Tibial nerve (tissue), 4 donors: ENCODE results near the gene ALPK3.

Experiments used
- EP300 ChIP-seq, 2 donors: sonication (generic); formaldehyde crosslinking; IDR thresholded peaks; one replicate each; pipeline ENCODE4 v1.6.1; 2017; ENCODE audit warnings: antibody characterized with exemption in 2 of 2, mild to moderate bottlenecking in 1 of 2
- POLR2A ChIP-seq, 2 donors: fragments of 450-650 bp; IDR thresholded peaks; one replicate each; pipeline ENCODE4 v1.6.1; 2017; ENCODE audit warnings: antibody characterized with exemption in 2 of 2, mild to moderate bottlenecking in 2 of 2, moderate library complexity in 2 of 2
- TF ChIP-seq, protein P1 (sequence below), 5 experiments: fragments of 200-600 bp in 3 of 5; fragments of 450-650 bp in 2 of 5; sonication (generic) in 3 of 5; IDR thresholded peaks; one replicate each; pipeline ENCODE4 v1.5.1; 2016 to 2019; ENCODE audit warnings: antibody characterized with exemption in 5 of 5, mild to moderate bottlenecking in 3 of 5, moderate library complexity in 2 of 5

DNA sequence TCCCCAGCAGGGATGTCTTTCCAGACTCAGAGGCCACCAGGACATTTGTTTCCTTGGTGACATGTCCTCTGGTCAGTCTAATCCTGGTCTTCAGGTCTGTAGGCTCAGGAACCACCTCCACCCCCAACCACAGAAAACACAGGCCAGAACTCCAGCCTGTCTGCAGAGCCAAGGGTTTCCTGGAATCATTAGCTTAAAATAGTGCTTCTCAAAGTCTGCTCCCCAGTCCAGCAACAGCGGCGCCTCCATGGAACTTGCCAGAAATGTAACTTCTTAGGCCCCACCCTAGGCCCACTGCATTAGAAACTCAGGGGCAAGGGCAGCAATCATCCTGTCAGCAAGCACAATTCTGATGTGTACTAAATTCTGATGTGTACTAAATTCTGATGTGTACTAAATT lies 87.3 kb downstream of the ALPK3 start:
- TF ChIP-seq, protein P1, sequence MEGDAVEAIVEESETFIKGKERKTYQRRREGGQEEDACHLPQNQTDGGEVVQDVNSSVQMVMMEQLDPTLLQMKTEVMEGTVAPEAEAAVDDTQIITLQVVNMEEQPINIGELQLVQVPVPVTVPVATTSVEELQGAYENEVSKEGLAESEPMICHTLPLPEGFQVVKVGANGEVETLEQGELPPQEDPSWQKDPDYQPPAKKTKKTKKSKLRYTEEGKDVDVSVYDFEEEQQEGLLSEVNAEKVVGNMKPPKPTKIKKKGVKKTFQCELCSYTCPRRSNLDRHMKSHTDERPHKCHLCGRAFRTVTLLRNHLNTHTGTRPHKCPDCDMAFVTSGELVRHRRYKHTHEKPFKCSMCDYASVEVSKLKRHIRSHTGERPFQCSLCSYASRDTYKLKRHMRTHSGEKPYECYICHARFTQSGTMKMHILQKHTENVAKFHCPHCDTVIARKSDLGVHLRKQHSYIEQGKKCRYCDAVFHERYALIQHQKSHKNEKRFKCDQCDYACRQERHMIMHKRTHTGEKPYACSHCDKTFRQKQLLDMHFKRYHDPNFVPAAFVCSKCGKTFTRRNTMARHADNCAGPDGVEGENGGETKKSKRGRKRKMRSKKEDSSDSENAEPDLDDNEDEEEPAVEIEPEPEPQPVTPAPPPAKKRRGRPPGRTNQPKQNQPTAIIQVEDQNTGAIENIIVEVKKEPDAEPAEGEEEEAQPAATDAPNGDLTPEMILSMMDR (IDR thresholded peaks at IDR 0.05) = no peak
- TF ChIP-seq POLR2A (IDR thresholded peaks at IDR 0.05) (no peak), EP300 (IDR thresholded peaks at IDR 0.05) (no peak)
